Measurements from ENCODE around the gene NUP37. TPM values are rescaled to one million over a fixed set of nuclear protein-coding genes. Genes with fewer than 3 reads are reported as not detected.
A peak's percentile ranks its signal among the peaks of the same experiment; 100 is the strongest.

The NUP37 gene
- total and polyA plus RNA-seq, 2 of the 13 experiments (the other 11 are each of a cell fraction or from before 2014, with no cell fraction given) = 50.6 to 80.1 TPM

GRCh38 chr12:102061560-102062418 is 58.1 kb downstream of the NUP37 start, which contains the start of gene WASHC3 (continued):
- TF ChIP-seq ARID5B (CRISPR knock-in tag; IDR thresholded peaks at IDR 0.05) = no peak
- no peak for TF ChIP-seq NRL (CRISPR knock-in tag; IDR thresholded peaks at IDR 0.05; ENCODE audit: borderline replicate concordance)
- TF ChIP-seq ZBTB2 (CRISPR knock-in tag; IDR thresholded peaks at IDR 0.05; ENCODE audit: low read depth) = no peak
- no peak for TF ChIP-seq ZC3H13 (CRISPR knock-in tag; IDR thresholded peaks at IDR 0.05)
- no peak for TF ChIP-seq IRF9 (CRISPR knock-in tag; IDR thresholded peaks at IDR 0.05; ENCODE audit: borderline replicate concordance)
- peak; percentile 96 for TF ChIP-seq GABPB1 (CRISPR knock-in tag; IDR thresholded peaks at IDR 0.05)
- TF ChIP-seq ZNF737 (CRISPR knock-in tag; IDR thresholded peaks at IDR 0.05; ENCODE audit: borderline replicate concordance) = no peak
- peak; percentile 51; the same call in 1 of the 2 replicates for TF ChIP-seq HIVEP1 (CRISPR knock-in tag; IDR thresholded peaks at IDR 0.05)
- TF ChIP-seq RAD21 (CRISPR knock-in tag; IDR thresholded peaks at IDR 0.05) = no peak
- TF ChIP-seq PHF21A (CRISPR knock-in tag; IDR thresholded peaks at IDR 0.05) = no peak
- peak; percentile 19; the same call in 1 of the 2 replicates for TF ChIP-seq YEATS4 (CRISPR knock-in tag; IDR thresholded peaks at IDR 0.05; ENCODE audit: borderline replicate concordance)
- peak; percentile 26; the same call in 1 of the 2 replicates for TF ChIP-seq CEBPB (IDR thresholded peaks at IDR 0.05; ENCODE audit: borderline replicate concordance, low read depth, low read length)
- no peak for TF ChIP-seq ZNF780A (CRISPR knock-in tag; IDR thresholded peaks at IDR 0.05)
- TF ChIP-seq ZNF619 (CRISPR knock-in tag; IDR thresholded peaks at IDR 0.05) = 0 out of 2 replicates have a peak, but pooled peaks have one; percentile 27
- TF ChIP-seq HOXA7 (CRISPR knock-in tag; IDR thresholded peaks at IDR 0.05) = no peak
